Loucy (cell line): ENCODE measurements around the gene RPL19.

Experiments used
- CTCF ChIP-seq: fragments of 200-600 bp; sonication (generic); conservative IDR thresholded peaks from 2 replicates; pipeline ENCODE4 v1.5.1; 2014; ENCODE audit warnings: mild to moderate bottlenecking, antibody characterized with exemption, low read length
- EZH2phosphoT487 ChIP-seq: fragments of 200-600 bp; IDR thresholded peaks from 2 replicates; pipeline ENCODE4 v1.6.1; 2018; ENCODE audit warnings: antibody characterized with exemption, mild to moderate bottlenecking, moderate library complexity, borderline replicate concordance

GRCh38 chr17:39158623-39159022 lies 41.5 kb upstream of the RPL19 start:
- TF ChIP-seq CTCF, result no peak
- no peak for TF ChIP-seq EZH2phosphoT487
